Measurements from ENCODE around the gene CDH23.

Gene CDH23

GRCh38 chr10:71487726-71488125 is 91.0 kb downstream of the CDH23 start:
- no peak for DNase-seq

GRCh38 chr10:71489077-71489476 is 92.4 kb downstream of the CDH23 start:
- no peak for DNase-seq

GRCh38 chr10:71492872-71493271 is 96.2 kb downstream of the CDH23 start:
- no peak for DNase-seq

GRCh38 chr10:71493741-71494140 is 97.0 kb downstream of the CDH23 start:
- DNase-seq, result no peak

- DNase-seq, result no peak
Measured at GRCh38 chr10:71494476-71494875, 97.8 kb downstream of the CDH23 start.

GRCh38 chr10:71494980-71495381 is 98.3 kb downstream of the CDH23 start:
- DNase-seq, result no peak

- peak; percentile 53 for DNase-seq
Measured at GRCh38 chr10:71496927-71497762, 100.4 kb downstream of the CDH23 start.

- DNase-seq, result no peak
Measured at GRCh38 chr10:71497763-71498326, 101.1 kb downstream of the CDH23 start.

- no peak for DNase-seq
Measured at GRCh38 chr10:71501402-71501801, 104.7 kb downstream of the CDH23 start.

GRCh38 chr10:71502190-71502589 is 105.5 kb downstream of the CDH23 start:
- DNase-seq, result no peak

GRCh38 chr10:71502851-71503250 is 106.1 kb downstream of the CDH23 start:
- DNase-seq, result no peak

GRCh38 chr10:71504168-71504567 is 107.4 kb downstream of the CDH23 start:
- no peak for DNase-seq

GRCh38 chr10:71504570-71504969 is 107.8 kb downstream of the CDH23 start:
- no peak for DNase-seq

GRCh38 chr10:71505862-71506261 is 109.1 kb downstream of the CDH23 start:
- DNase-seq, result no peak

GRCh38 chr10:71509444-71509843 is 112.7 kb downstream of the CDH23 start:
- DNase-seq, result no peak

GRCh38 chr10:71511206-71511605 is 114.5 kb downstream of the CDH23 start:
- no peak for DNase-seq

GRCh38 chr10:71512312-71512711 is 115.6 kb downstream of the CDH23 start:
- no peak for DNase-seq

GRCh38 chr10:71512761-71513539 is 116.2 kb downstream of the CDH23 start:
- no peak for DNase-seq

- DNase-seq, result no peak
Measured at GRCh38 chr10:71513540-71513853, 116.8 kb downstream of the CDH23 start.

GRCh38 chr10:71513936-71514335 is 117.2 kb downstream of the CDH23 start:
- no peak for DNase-seq

- no peak for DNase-seq
Measured at GRCh38 chr10:71515531-71516172, 118.9 kb downstream of the CDH23 start.

- DNase-seq, result no peak
Measured at GRCh38 chr10:71516890-71517289, 120.2 kb downstream of the CDH23 start.

Data from NCI-H2227 treated with DMSO at 0.1 percent for 48 hours (cell line).